NCI-H146 treated with DMSO at 0.1 percent for 48 hours (cell line): ENCODE data around the gene PLXNA1.

Experiments used
- DNase-seq: peaks from one replicate; lab custom pipeline; 2025; ENCODE audit not compliant: unreplicated experiment; lab: John Stamatoyannopoulos, UW

Gene PLXNA1

DNA sequence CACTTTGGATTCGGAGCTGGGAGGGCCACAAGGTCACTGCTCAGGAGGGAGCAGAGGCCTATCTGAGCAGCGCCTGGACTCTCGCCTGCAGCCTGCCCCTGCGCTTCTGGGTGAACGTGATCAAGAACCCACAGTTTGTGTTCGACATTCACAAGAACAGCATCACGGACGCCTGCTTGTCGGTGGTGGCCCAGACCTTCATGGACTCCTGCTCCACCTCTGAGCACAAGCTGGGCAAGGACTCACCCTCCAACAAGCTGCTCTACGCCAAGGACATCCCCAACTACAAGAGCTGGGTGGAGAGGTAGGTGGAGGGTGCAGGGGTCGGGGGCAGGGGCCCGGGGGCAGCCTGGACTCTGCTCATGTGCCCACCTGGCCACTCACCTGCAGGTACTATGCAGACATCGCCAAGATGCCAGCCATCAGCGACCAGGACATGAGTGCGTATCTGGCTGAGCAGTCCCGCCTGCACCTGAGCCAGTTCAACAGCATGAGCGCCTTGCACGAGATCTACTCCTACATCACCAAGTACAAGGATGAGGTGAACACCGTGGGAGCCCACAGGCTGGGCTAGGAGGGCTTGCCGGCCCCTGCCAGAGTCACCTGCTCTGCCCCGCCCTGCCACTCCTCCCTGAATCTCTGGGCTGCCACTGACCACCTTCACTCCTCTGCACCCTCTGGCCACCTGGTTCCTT, 49.5 kb downstream of the PLXNA1 start:
- DNase-seq = no peak
